HG02678 (cell line): ENCODE results near the gene OR11H6.
"Not testable (repeated sequence)": the region's sequence is repeated elsewhere in the genome, so short reads cannot be mapped to it uniquely, and the experiment has no call there.

ENCODE experiments used
- ATAC-seq: cut with Tn5 transposase; IDR thresholded peaks from one replicate; pipeline ENCODE4 v1.9.1; 2021; ENCODE audit warnings: mild to moderate bottlenecking, moderate library complexity; ENCODE audit not compliant: unreplicated experiment

The OR11H6 gene

GRCh38 chr14:20262642-20263128 lies 39.2 kb downstream of the OR11H6 start:
- ATAC-seq: no peak

- ATAC-seq: not testable (repeated sequence)
These were observed 40.9 kb downstream of the OR11H6 start for GRCh38 chr14:20264361-20264760.

GRCh38 chr14:20274062-20274461 lies 50.6 kb downstream of the OR11H6 start:
- ATAC-seq: no peak
